HG02678 (cell line): ENCODE results near the gene RFC1.

Source experiments
- ATAC-seq: cut with Tn5 transposase; IDR thresholded peaks from one replicate; pipeline ENCODE4 v1.9.1; 2021; ENCODE audit warnings: mild to moderate bottlenecking, moderate library complexity; ENCODE audit not compliant: unreplicated experiment

Gene RFC1

DNA sequence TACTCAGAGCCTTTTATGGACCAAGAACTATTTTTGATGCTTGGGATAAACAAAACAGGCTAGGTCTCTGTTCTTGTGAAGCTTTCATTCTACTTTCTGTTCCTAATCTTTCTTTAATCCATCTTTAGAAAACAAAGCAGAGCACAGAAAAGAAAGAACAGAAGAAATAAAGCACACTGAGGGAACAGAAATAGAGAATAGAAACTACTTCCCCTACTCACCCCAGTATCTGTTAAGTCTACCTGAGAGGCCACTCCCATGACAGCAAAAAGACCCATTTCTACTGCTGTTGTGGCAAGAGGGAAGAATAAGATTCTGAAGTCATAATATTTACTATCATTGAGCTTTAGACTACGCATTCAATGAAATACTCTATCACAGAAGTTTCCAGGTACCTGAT is 9.2 kb downstream of the RFC1 start:
- ATAC-seq: peak; percentile 25

DNA sequence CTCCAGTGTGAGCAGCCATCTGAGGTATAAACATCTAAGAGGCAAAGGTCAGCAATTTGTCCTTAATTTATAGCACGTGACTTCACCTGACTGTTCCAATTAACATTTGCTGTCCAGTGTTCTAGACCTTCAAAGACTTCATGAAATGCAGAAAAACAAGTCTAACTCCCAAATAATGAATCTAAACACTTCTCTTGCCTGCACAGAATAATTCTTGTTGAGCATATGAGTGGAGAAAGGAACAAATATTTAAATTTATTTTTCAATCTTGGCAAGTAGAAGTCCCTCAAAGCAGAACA is 12.0 kb downstream of the RFC1 start:
- ATAC-seq: no peak

DNA sequence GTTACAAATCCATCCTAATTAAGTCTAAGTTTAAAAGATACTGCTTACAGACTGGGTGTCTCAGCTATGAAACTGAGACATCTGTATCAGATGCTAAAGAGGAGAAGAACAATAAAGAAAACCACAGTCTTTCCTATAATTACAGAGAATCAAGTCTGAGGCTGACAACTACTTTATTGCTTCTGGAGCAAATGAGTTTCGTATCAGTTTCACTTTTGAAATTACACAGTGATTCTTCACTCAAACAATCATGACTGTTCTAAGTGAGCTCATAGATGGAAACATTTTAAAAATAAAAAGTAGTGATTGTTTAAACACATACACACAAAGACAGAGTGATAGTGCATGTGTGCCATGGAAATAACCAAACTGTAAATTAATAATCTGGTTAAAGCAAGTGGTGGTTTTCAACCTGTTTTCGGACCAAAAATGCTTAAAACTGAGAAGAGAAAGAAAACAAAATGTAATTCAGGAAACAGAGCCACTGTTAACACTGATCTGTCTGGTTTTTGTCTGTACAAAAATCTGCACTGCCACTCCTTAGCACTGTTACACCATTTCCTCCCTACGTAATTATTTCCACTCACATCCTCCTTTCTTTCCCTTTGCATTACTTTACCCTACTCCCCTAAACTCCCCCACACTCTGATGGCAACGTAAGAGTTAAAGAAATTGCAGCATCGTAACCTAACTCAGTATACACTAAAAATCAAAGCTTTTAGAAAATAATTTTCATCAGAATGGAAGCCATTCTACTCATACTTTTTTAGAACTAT is 12.5 kb downstream of the RFC1 start:
- peak; percentile 82 for ATAC-seq

DNA sequence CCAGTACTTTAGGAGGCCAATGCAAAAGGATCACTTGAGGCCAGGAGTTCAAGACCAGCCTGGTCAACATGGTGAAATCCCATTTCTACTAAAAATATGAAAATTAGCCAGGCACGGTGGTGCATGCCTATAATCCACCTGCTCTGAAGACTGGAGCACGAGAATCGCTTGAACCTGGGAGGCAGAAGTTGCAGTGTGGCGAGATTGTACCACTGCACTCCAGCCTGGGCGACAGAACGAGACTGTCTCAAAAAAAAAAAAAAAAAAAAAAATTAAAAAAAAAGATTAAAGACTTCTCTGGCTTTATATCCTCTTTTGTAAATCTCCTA is 13.0 kb downstream of the RFC1 start:
- ATAC-seq: peak; percentile 5

DNA sequence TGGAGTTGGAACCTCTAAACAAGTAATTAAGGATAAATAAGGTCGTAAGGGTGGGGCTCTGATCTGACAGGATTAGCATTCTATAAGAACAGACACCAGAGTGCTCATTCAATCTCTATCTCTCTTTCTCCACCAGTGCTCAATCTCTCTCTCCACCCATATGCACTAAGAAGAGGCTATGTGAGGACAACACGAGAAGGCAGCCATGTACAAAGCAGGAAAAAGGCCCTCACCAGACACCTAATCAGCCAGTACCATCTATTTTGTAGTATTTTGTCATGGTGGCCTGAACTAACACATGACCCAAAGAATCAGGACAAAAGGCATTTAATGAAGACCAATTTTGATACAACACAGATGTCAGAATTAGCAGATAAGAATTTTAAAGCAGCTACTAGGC is 16.8 kb downstream of the RFC1 start:
- ATAC-seq: no peak

DNA sequence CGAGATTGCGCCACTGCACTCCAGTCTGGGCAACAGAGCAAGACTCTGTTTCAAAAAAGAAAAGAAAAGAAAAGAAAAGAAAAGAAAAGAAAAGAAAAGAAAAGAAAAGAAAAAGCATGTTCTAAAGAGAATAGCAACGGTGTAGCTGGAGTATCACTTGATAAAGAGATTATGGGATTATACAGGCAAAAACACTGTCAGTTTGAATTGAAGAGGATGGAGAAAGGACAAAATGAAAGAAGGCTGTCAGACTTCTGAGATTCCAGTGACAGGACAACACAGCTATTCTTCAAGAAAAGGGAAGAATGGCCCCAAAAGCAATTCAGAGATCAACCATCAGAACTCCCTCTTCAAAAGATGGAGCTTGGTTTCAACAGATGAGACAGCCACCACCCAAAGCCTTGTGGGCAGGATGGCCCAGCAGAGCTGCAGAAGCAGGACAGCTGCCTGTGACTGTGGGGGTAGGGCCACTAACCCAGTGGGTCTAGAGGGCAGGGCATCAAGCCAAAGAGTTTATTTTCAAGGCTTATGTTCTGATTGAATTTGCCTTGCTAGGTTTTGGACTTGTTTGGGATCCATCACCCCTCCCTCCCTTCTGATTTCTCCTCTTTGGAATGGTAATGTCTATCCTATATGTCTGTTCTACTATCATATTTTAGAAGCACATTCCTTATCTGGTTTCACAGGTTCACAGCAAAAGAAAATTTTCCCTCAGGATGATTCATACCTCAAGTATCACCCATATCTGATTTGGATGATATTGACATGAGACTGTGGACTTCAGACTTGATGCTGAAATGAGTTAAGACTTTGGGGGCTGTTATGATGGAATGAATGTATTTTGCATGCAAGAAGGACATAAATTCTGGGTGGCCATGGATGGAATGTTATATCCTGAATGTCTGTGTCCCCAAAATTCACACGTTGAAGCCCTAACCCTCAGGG is 17.5 kb downstream of the RFC1 start:
- ATAC-seq: no peak

DNA sequence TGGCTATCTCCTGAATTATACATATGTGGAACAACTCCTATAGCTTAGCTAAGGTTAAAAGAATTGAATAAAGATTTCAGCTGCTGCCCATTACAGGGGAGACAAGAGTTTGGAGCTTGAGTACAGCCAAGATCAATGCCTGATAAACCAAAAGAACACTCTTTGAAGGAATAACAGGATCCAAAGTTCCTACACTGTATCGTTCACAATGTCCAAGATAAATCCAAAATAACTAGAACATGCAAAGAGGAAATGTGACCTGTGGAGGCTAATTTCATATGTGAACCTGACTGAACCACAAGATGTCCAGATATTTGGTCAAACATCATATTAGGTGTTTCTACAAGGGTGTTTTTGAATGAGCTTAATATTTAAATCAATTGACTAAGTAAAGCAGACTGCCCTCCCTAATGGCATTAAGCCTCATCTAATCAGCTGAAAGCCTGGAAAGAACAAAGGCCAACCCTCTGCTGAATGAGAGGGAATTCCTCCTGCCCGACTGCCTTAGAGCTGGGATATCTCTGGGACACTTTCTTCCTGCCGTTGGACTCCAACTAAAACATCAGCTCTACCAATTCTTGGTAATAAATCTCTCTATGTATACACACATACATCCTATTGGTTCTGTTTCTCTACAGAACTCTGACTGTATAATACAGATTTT is 19.2 kb downstream of the RFC1 start:
- no peak for ATAC-seq

DNA sequence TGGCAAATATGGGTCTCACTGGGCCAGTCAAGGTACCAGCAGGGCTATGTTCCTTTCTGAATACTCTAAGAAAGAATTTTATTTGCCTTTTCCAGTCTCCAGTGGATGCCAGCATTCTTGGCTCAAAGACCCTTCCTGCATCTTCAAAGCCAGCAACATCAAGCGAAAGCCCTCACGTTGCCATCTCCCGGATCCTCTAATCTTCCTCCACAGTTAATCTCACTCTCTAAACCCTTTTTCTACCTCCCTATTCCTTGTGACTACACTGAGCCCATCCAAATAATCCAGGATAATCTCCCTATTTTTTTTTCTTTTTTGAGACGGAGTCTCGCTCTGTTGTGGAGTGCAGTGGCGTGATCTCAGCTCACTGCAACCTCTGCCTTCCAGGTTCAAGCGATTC is 23.4 kb downstream of the RFC1 start:
- ATAC-seq: no peak

DNA sequence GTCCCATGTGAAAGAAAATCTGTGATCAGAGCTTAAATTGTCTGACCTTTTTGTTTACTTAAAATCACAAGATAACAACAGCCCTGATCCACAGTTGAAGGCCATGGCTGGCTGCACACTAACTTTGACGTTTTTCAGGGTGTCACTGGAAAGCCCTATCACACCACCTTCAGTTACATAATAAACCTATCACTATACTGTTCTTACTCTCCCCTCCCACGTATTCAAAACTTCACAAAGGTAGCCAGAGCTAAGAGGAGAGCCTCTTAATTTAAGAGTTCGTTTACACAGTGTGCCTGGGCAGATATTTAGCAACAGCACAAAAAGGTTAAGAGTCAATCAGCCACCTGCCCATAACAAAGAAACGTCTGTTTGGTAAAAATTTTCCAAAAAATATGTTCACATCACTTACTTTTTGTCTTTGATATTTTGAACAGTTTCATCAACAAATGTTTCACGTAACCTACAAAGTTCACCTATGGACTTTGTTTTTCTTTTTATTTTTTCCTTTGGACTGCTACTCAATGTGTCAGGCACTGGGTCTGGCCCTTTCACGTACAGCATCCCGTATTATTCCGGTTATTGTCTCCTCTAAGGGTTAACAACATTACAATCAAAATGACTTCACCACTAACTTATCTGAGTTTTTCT is 25.0 kb downstream of the RFC1 start:
- no peak for ATAC-seq

DNA sequence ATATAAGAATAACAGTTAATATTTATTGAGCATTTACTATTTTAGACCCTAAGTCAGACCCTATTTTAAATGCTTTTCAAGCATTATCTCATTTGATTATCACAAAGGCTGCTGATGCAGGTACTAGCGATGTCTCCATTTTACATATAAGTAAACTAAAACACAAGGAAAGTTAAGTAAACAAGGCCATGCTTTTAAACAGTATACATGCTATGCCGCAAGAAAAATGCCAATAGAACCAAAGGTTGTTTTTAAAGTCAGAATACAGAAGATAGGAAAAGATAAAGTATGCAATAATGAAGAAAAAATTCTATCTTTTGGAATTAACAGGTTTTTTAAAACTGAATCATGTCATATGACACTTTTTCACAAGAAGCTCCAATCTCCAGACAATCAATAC is 26.2 kb downstream of the RFC1 start:
- ATAC-seq: no peak

DNA sequence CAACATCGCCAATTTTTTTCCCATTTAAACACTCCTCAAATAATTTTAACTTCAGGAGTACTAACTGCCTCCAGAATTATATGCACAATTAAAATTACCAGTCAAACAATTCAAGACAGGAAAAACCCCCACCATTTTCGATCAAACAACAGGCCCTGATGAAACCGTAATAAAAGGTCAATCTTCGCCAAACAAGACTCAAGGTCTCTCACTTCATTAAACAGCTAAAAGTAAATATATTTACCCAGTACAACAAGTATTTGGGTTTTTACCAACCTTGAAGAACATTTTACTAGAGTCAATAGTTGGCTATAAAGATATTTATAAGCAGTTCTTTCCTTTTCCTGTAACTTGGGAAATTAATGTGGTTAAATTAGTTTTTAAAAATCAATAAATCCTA is 28.3 kb downstream of the RFC1 start:
- no peak for ATAC-seq

DNA sequence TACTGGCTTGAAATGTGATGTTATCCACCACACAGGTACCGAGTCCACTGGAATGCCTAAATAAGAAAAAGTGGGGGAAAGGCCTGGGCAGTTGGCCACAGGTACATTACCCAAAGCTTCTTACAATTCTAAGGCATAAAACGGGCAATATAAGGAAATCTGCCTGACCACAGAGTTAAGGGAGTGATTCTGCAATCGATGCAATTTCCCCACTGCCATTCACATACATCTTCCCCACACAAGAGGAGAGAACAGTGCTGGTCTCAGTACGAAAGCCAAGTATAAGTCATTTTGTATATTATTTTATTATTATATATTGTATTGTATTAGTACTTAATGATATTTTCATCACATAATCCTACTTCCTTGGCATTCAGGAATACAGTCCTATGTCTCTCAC is 30.6 kb downstream of the RFC1 start:
- ATAC-seq: no peak

DNA sequence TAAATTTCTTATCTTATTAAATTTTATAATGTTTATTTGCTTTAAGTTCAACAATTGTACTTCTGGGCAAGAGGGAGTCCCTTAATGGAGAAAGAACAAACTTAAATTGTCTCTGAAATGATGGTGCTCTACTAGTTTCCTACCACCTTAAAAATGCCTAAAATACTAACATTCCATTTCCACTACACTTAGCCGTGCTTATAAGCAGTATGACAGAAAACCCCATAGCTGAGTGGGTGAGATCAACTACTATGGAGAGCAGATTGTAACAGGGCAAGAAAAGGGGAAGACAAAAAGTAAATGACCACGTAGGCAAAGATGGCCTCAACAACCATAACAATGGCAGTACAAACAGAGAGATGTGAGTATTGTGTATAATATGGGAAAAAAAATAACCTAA is 35.0 kb downstream of the RFC1 start:
- ATAC-seq: no peak

DNA sequence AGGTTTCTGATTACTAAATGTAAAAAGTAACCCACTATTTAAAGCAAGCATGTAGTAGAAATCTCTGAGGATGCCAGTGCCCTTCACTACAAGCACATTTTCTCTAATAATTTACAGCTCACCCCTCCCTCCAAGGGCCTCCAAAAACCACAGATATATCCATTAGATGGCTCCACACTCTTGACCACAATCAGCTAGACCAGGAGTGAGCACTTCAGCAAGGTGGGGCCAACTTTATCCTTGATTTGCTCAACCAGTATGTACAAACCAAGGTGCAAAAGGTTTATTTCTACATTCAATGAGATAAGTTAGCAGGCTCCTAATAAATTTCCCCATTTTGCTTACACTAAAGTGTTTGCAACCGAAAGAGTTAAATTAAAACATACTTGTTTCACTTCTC is 35.8 kb downstream of the RFC1 start:
- no peak for ATAC-seq

DNA sequence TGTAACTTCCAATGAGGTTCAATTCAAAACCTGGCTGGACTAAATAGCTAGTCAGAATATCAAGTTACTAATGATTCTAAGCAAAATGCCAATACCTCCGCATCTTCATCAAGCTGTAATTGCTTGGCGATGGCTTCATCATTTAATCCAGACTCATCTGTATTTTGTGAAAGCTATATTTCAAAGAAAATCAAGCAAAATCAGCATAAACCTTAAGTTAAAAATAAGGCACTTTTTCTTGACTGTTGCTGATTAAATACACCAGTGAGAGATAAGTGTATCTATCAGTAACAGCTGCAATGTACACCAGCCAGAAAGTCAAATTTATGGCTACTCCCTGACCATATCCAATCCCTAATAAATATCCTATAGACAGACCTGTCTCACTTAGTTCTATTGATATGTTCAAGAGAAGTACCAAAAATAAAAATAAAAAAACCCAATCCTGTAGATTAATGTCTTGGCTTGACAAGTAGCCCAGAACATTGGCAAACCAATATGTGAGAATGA is 39.6 kb downstream of the RFC1 start:
- no peak for ATAC-seq

DNA sequence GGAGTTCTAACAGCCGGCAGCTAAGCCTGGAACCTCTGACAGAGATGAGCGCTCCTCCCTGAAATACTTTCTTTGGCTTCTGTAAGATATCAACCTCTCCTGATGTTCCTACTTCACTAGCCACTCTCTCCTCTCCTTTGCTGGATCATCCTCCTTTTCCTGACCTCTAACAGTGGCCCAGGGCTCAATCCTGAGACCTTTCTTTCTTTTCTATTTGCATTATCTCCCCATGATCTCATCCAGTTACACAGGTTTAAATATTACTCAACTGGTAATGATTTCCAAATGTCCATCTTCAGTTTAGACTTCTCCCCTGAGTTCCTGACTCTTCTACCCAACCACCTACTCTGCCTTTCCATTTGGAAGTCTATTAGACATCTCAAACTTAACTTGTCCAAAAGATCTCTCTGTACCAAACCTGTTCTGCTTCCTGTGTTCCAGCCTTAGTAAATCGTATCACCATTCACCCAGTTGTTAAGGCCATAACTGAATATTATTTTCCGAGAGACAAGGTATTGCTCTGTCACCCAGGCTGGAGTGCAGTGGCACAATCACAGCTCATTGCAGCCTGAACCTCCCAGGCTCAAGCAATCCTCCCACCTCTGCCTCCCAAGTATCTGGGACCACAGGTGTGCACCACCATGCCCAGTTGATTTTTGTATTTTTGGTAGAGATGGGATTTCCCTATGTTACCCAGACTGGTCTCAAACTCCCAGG is 41.1 kb downstream of the RFC1 start:
- no peak for ATAC-seq

DNA sequence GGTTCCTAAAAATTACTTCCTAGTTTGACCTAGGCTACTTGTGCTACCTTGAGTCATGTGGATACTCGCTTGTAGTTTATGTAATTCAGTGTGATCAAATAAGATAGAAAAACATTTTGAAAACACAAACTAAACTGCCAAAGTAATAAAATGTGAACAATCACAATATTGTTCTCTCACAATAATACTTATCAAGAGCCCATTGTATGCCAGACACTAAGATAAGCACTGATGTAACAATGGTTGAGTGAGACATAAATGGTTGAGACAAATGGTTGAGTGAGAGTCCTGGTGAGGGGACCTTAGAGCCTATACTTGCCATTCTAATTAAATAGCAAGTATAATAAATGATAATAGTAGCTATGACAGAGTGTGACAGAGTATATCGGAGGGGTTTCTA is 41.7 kb downstream of the RFC1 start:
- no peak for ATAC-seq

DNA sequence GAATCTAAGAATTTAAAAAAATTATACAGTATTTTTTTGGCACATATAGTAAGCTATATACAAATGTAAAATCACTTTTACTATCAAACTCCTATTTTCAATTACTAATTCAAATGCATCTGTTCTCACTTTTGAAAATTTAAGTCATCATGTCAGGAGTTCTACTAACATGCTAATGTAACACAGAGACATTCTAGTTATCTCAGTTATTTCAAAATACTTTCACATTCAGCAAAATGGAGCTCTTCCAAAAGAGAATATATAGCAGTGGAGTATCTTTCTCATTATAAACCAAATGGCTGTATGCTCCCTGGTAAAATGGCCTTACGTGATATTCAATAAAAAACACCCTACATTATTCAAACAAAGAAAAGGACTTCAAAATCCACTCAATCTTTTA is 42.3 kb downstream of the RFC1 start:
- no peak for ATAC-seq

DNA sequence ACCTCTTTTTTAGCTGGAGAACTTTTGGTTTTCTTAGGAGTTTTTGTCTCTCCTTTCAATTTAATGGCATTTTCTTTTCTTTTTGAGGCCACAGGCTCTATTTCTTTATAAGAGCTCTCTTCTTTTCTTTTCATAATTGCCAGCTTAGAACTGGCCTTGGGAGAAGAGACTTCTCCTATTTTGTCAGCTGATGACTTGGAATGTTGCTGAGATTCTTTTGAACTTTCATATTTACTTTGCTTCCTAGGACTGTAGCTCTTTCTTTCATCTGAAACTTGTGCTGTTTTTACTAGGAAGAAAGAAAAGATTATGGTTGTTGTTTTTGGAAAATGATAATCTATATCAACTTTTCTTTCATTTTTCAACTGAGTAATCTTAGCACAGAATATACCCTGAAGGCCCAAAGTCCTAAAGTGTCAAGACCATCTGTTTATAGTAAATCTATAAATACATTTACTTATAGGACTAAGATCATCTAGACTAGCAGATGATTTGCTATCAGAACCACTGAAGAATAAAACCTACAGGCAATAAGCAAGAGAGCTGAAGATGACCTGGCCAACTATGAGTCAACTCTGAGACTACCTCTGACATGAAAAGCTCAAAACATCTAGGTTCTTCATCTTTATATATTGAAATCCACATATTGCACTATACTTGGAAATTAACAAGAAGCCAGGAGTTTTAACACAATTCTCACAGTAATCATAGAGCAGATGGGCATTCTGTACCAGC is 45.6 kb downstream of the RFC1 start:
- no peak for ATAC-seq

DNA sequence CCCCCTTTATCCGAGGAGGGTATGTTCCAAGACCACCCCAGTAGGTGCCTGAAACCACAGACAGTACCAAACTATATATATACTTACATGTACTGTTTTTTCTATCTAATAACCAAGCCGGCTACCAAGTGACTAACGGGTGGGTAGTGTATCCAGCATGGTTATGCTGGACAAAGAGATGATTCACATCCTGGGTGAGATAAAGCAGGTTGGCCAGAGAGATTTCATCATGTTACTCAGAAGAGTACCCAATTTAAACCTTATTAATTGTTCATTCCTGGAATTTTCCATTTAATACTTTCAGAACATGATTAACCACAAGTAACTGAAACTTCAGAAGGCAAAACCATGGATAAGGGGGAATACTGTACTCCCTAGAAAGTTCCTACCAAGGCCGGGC is 46.5 kb downstream of the RFC1 start:
- ATAC-seq: no peak
